ENCODE data around the gene UBL5.
A peak's percentile ranks its signal among the peaks of the same experiment; 100 is the strongest.

UBL5 gene

DNA sequence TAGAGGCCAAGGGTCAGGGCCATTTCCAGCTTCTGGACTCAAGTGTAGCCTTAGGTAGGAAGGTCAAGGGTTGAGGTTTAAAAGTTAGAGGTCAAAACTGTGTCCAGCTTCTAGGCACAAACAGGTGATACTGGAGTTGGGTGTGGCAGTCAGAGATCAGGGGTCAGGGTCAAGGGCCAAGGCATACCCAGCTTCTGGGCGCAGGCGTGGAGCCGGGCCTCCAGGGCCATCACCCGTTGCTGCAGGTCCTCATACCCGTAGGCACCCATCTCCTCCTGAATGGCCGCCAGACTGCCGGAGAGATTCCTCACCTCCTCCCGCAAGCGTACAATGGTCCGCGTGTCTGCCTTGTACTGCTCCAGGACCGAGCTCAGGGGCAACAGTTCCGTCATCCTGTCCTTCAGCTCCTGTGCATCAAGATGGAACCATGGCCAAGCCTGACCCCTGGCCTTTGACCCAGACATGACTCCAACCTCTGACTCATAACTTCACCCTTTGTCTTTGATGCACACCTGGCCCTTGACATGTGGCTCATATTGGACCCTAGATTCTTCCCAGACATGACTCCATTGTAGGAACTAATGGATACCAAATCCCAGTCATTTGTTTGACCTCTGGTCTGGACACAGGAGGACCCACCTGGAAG lies 29.5 kb downstream of the UBL5 start:
- no peak for DNase-seq

DNA sequence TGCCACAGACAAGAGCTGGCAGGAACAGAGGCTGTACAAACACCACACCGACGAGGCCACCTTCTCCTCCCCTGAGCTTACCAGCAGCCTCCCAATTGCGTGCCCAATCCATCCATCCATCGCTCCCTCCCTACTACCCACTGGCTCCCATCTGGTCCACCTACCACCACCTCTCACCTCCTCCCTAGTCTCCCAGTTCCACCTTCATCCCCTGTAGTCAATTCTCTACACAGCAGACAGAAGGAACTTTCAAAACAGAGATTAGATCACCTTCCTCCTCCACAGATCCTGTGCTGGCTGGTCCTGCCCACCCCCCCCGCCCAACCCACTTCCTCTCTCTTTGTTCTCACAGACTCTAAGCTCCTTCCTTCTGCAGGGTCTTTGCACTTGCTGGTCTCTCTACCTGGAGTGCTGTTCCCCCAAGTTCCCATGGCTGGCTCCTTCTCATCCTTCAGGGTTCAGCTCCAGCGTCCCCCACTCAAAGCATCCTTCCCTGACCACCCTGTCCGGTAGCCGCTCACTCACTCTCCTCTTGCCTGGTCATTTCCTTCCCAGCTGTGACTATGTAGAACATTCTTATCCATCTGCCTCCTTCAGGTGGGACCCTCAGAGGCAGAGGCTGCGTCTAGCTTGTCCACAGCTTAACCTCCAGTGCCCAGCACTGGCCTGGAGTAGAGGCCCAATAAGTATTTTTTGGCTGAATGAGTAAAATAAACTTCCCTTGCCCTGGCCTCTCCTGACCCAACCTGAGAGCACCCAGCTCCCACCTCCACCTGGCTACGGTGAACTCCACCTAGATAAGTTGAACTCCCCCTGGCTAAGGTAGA lies 30.4 kb downstream of the UBL5 start:
- DNase-seq = no peak

DNA sequence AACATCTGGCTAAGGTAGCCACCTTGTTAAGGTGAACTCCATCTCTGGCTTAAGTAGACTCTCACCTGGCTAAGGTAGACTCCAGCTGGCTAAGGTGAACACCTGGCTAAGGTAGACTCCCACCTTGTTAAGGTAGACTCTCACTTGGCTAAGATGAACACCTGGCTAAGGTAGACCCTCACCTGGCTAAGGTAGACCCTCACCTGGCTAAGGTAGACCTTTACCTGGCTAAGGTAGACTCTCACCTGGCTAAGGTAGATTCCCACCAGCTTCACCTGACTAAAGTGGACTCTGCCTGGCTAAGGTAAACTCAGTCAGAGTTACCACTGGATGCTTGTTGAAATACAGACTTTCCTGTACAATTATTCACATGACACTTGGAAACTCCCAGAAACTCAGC lies 31.0 kb downstream of the UBL5 start:
- no peak for DNase-seq

DNA sequence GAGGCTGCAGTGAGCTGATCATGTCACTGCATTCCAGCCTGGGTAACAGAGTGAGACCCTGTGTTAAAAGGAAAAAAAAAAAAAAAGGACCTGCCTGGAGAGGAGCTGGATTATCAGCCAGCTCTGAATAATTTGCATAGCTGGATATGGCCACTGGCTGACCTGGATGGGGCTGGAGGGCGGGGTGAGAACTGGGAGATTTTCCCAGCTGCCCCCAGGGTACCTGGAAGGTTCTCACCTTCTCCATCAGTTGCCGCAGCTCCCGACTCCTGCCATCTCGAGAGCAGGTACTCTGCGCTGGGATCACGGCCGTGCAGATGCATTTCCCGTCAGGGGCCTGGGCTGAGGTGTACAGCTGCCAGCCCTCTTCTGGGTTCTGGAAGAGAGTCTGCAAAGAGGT lies 32.7 kb downstream of the UBL5 start:
- DNase-seq = no peak

DNA sequence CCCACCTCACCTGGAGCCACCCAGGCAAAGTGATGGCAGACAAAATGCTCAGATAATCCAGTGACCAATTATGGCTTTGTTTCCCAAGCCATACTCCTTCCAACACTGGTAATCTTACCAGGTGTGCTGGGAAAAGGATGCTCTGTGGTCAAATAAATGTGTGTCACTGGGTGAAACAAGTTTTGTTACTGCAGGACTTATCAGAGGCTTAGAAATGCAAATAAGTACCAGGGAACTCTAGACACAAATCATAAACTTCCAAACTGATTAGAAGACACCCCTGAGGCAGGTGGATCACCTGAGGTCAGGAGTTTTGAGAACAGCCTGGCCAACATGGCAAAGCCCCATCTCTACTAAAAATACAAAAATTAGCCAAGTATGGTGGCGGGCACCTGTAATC lies 33.8 kb downstream of the UBL5 start:
- no peak for DNase-seq

DNA sequence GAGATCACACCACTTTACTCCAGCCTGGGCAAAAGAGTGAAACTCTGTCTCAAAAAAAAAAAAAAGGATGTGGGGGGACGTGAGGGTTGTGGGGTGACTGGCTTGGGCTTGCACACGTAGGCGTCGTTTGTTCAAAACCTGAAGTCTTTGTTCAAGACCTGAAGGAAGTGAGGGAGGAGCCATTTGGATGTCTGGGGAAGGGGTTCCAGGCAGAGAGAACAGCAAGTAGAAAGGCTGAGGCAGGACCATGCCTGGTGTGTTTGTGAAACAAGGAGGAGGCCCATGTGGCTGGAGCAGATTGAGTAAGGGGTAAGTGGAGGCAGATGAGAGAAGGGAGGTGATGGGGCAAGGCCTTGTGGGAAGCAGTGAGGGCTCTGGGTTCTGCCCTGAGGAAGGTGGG lies 35.2 kb downstream of the UBL5 start:
- no peak for DNase-seq

DNA sequence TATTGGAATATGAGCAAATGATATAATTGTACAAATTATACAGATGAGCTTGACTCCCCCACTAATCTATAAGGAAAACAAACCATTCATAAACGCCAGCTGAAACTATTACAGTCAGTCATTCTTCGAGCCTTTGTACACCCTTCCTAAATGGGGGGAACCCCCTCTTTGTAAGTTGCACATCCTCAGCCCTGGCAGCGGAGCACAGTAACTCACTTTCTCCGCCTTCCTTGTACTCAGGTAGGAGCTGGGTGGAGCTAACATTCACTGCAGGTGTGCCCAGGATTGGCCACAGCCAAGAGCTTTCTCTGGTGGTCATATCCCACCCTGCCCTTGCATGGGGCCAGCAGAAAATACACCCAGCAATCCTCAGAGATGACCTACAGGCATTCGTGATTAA lies 36.0 kb downstream of the UBL5 start:
- DNase-seq = no peak

DNA sequence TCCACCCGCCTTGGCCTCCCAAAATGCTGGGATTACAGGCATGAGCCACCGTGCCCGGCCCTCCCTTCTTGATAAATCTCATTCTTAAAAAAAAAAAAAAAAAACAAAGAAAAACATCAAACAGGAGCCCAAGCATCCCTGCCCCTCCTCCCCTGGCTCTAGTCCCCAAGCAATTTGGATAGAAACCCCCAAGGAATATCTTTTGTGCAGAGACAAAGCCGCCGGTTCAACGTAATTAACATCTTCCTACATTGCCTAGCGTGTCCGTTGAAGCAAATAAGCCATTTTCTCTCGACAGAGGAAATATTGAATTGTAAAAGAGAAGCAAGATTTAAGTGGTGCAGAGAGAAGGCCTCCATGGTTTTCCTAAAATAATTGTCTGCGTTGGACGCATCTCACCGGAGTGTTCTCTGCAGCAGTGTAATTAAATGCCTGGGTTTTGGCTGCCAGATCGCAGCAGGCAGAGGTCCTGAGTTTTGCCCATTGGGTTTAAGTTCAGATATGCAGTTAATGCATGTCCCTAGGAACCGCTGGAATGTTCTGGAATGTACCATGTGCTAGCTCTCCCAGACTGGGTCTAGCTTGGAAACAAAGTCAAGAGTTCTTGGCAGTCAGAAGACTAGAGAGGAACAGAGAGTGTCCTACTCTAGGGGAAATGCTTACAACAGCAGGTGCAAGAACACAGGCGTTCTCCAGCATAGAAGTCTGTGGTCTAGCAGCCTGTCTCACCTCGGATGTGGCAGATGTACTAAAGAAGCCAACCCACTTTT lies 38.2 kb downstream of the UBL5 start:
- no peak for DNase-seq

DNA sequence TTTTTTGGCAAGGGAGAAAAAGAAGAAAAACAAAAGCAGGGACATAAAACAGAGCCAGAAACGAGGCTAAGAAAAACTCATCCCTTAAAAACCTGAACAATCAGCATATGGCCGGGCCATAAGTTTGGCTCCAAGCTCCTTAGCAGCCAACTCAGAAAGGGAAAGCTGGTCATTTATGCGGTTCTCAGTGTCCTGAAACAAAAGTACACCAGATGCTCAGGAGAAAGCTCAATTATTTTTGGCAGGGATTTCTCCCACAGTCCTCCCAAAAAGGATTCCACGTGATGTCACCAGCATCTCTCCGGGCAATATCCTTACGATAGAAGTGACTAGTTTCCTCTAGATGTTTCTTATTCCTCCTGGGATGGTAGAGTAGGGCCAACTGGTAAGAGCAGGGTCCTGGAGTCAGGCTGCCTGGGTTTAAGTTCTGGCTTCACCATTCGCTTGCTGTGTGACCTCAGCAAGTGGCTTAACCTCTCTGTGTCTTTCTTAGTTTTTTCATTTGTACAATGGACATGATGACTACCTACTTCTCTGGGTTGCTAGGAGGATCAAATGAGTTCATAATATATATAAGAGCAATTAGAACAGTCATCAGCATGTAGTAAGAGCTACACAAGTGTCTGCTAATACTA lies 41.4 kb downstream of the UBL5 start:
- DNase-seq = no peak

DNA sequence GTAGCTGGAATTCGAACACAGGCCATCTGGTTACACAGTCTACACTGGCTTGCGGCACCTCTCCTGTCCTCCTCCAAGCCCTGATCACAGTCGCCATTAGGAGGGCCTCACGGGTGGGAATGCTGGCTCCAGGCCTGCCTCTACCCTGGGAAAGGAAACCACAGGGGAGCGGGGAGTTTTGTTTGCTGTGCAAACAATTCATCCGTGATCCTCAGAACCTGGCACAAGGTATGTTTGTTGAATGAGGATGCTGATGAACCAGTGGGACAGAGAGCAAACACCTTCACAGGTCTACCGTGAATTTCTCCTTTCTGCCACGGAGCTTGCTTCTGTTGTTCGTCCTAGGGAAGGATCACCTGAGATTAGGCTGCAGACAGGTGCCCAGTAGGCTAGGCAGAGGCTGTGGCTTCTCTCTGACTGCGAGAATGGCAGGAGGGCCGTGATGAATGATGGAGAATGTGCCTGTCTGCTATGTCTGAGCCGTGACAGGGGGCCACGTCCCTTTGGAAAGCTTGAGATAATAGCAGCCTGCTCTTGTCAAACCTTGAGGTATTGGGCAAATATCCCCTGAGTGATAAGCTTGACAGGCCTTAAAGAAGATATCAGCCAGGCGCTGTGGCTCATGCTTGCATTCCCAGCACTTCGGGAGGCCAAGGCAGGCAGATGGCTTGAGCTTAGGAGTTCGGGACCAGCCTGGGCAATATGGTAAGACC lies 44.1 kb downstream of the UBL5 start:
- DNase-seq = no peak

DNA sequence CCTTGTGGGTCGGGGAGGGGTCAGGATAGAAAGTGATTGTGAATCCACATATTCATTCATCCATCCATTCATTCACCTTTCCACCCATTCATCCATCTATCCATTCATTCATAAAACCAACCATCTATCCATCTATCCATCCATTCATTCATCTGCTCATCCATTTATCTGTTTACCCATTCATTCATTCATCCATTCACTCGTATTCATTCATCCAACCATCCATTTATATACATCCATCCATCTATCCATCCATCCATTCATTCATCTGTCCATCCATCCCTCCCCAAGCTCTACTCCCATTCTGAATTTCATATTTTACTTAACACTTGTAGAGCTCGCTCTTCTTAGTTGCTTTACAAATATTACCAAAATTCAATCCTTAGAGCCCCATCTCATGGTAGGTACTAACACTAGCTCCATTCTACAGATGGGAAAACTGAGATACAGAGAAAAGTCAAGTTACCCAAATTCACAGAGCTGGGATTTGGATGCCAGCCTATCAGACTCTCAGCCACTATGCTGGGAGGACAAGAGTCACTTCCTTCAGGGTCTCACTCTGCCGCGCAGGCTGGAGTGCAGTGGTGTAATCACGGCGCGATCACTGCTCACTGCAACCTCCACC lies 45.0 kb downstream of the UBL5 start:
- DNase-seq = no peak

DNA sequence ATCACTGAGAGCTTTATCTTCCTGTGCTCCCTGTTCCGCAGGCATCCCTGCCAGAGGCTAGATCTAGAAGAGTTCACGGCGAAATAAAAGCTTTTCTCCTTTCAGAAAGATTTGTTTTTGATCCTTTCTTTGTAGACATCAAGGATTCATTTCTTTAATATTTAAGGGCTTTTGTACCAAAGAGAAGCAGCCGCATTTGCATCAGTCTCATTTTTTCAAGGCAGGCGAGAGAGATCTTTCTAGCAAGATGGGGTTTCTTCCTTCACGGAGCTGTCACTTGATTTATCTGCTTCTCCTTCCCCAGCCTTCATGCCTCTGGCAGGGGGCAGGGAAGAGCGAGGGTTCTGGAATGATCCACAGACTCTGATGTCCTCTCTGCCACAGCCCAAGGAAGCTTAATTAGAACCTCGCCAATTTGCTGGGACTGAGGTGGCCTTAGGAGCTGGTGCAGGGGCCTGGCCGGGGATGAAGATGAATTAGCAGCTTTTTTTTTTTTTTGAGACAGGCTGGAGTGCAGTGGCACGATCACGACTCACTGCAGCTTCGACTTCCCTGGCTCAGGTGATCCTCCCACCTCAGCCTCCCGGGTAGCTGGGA lies 47.4 kb downstream of the UBL5 start:
- no peak for DNase-seq

DNA sequence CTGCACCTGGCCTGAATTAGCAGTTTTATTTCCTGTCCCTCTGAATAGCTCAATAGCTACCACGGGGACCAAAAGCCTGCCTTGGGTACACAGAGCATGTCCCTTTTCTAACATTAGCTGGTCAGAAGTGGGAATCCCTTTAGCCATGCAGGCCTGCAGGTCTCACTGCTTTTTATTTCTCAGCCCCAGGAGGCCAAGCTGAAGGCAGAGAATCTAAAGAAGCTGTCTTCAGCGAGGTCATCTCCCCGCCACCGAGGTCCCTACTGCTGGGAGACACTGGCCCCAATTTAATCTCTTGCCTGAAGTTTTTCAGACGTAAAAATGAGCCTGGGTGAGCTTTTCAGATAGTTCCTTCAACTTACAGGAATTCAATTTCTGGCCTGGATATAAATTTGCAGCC lies 48.1 kb downstream of the UBL5 start:
- DNase-seq = no peak

DNA sequence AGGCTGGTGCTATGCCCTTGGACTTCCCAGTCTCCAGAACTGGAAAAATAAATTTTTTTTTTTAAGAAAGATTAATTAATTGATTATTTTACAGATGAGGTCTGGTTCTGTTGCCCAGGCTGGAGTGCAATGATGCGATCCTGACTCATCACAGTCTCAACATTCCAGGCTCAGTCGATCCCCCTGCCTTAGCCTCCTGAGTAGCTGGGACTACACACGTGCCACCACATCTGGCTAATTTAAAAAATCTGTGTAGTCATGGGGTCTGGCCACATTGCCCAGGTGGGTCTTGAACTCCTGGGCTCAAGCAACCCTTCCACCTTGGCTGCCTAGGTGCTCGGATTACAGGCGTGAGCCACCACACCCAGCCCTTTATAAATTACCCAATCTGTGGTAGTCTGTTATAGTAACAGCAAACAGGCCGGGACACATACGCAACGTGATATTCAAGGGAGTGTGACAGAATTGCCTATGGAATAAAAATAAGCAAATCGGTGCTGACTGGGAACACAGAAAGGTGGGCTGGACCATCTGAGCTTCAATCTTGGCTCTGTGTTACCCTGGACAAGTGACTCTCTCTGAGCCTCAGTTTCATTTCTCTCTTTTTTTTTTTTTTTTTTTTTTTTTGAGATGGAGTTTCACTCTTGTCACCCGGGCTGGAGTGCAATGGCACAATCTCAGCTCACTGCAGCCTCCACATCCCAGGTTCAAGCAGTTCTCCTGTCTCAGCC lies 50.2 kb downstream of the UBL5 start:
- peak in 1 of 2 experiments; percentile 18 for DNase-seq

DNA sequence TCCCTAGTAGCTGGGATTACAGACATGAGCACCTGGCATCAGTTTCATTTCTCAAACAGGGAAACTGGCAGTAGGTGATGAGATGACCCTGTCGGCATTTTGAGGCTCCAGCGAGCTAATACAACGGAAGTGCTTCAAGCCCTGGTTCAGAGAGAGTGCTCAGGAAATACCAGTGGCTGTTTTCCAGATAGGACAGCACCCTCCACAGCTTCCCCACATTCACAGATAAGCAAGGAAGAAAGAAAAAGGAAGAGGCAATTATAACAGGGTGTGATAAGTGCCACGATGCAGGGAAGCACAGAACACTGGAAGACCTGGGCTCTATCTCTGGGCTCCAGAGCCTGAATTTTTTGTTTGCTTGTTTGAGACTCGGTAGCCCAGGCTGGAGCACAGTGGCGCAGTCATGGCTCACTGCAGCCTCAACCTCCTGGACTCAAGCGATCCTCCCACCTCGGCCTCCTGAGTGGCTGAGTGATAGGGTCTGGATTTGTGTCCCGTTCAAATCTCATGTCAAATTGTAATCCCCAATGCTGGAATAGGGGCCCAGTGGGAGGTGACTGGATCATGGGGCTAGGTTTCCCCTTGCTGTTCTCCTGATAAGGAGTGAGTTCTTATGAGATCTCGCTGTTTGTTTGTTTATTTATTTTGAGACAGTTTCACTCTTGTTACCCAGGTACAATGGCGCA lies 50.9 kb downstream of the UBL5 start:
- no peak for DNase-seq
